KBM-7 (cell line): Measurements from ENCODE around the gene PRELID1.
A peak's percentile ranks its signal among the peaks of the same experiment; 100 is the strongest.
"Not testable (repeated sequence)": the region's sequence is repeated elsewhere in the genome, so short reads cannot be mapped to it uniquely, and the experiment has no call there.

Experiments used
- DNase-seq: peaks from one replicate; pipeline ENCODE4 v3.0.0-alpha.2; 2015
- in situ Hi-C: fragments of 300-500 bp; cut with MboI; formaldehyde crosslinking; loops from 2 replicates; pipeline ENCODE4 v1.14.3; 2020; ENCODE audit warnings: low sequenced_read_pairs, low pct_unique_long_range_greater_than_20kb, mixed read lengths

Gene PRELID1

GRCh38 chr5:177332031-177332895 is 28.7 kb downstream of the PRELID1 start:
- no peak for DNase-seq
- in situ Hi-C loops: no loop called here

GRCh38 chr5:177332896-177333260 is 29.3 kb downstream of the PRELID1 start:
- in situ Hi-C loops: no loop called here
- no peak for DNase-seq

GRCh38 chr5:177333420-177334154 is 30.0 kb downstream of the PRELID1 start:
- in situ Hi-C loops: no loop called here

GRCh38 chr5:177334155-177334551 is 30.6 kb downstream of the PRELID1 start:
- DNase-seq: no peak
- in situ Hi-C loops: no loop called here

More at GRCh38 chr5:177333420-177334154, 30.0 kb downstream of the PRELID1 start:
- DNase-seq: no peak

- in situ Hi-C loops: no loop called here
These were observed 31.4 kb downstream of the PRELID1 start for GRCh38 chr5:177334781-177335700.

GRCh38 chr5:177335701-177336065 is 32.1 kb downstream of the PRELID1 start:
- in situ Hi-C loops: no loop called here
- no peak for DNase-seq

More at GRCh38 chr5:177334781-177335700, 31.4 kb downstream of the PRELID1 start:
- no peak for DNase-seq

- peak; percentile 58 for DNase-seq
- in situ Hi-C loops: no loop called here
These were observed 32.5 kb downstream of the PRELID1 start for GRCh38 chr5:177336112-177336511.

GRCh38 chr5:177336603-177337494 is 33.2 kb downstream of the PRELID1 start:
- in situ Hi-C loops: no loop called here
- no peak for DNase-seq

- no peak for DNase-seq
- in situ Hi-C loops: no loop called here
These were observed 34.9 kb downstream of the PRELID1 start for GRCh38 chr5:177338251-177339106.

- in situ Hi-C loops: no loop called here
These were observed 35.6 kb downstream of the PRELID1 start for GRCh38 chr5:177339107-177339638.

GRCh38 chr5:177343000-177343399 is 39.4 kb downstream of the PRELID1 start:
- DNase-seq, in situ Hi-C loops: not testable (repeated sequence)

More at GRCh38 chr5:177339107-177339638, 35.6 kb downstream of the PRELID1 start:
- no peak for DNase-seq

- no peak for DNase-seq
- in situ Hi-C loops: no loop called here
These were observed 40.2 kb downstream of the PRELID1 start for GRCh38 chr5:177343777-177344176.

GRCh38 chr5:177344891-177345290 is 41.3 kb downstream of the PRELID1 start:
- no peak for DNase-seq
- in situ Hi-C loops: no loop called here

GRCh38 chr5:177346820-177347219 is 43.2 kb downstream of the PRELID1 start:
- no peak for DNase-seq
- in situ Hi-C loops: no loop called here

GRCh38 chr5:177347699-177348098 is 44.1 kb downstream of the PRELID1 start:
- DNase-seq: no peak
- in situ Hi-C loops: no loop called here

- no peak for DNase-seq
- in situ Hi-C loops: no loop called here
These were observed 45.7 kb downstream of the PRELID1 start for GRCh38 chr5:177349362-177349647.

- in situ Hi-C loops: no loop called here
- no peak for DNase-seq
These were observed 46.2 kb downstream of the PRELID1 start for GRCh38 chr5:177349762-177350161.
